GM18907 (cell line): ENCODE results near the gene AUH.

Source experiments
- ATAC-seq: cut with Tn5 transposase; IDR thresholded peaks from one replicate; pipeline ENCODE4 v1.9.1; 2021; ENCODE audit warnings: mild to moderate bottlenecking, moderate library complexity; ENCODE audit not compliant: unreplicated experiment

AUH gene

DNA sequence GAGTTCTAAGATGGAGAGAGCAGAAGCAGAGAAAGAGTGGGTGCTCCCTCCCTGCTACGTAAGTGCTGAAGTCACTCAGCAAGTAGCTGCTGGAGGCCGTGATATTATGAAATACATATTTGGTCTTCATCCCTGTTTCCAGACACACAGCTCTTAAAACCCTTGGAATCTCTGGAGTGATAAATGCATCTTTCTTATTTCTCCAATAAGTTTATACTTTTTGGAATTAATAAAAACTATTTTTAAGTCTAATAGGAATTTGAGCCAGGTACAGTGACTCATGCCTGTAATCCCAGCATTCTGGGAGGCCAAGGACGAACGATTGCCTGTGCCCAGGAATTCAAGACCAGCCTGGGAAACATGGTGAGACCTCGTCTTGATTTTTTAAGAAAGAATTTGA, 60.6 kb downstream of the AUH start:
- no peak for ATAC-seq

- ATAC-seq: no peak
Measured at GRCh38 chr9:91298311-91298710, 63.4 kb downstream of the AUH start.

DNA sequence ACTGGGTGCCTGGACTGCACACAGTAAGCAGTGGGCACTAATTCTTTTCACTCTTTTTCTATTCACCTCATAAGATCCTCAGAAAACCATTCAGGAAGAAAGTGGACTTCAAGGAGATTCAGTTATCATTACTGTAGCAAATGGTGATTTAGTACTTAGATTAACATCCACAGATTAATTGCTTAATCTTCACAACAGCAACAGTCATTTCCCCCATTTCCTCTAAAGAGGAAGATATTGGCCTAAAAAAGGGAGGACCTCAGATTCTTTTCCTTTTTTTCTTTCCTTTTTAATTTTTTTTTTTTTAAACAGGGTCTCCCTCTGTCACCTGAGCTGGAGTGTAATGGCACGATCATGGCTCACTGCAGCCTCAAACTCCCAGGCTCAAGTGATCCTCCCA, 64.4 kb downstream of the AUH start:
- no peak for ATAC-seq

DNA sequence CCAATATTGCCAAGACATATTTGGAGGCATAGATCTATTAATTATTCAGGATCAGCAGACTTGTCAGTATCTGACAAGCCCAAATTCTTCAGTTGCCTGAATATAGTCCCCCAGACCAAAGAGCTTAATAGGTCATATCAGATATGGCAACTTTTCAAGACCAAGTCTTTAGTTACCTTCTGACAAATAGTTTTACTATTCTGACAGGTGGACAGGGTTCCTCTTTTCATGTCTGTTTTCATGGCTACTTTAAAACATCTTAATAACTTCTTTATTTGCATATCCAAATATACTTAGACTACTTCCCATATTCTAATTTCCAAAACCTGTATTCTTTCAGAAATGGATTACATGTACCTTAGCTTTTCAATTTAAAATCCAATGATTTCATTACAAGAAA, 65.4 kb downstream of the AUH start:
- ATAC-seq: no peak

GRCh38 chr9:91295357-91295756, 66.4 kb downstream of the AUH start:
- ATAC-seq: no peak

- no peak for ATAC-seq
Measured at GRCh38 chr9:91291866-91292265, 69.9 kb downstream of the AUH start.

DNA sequence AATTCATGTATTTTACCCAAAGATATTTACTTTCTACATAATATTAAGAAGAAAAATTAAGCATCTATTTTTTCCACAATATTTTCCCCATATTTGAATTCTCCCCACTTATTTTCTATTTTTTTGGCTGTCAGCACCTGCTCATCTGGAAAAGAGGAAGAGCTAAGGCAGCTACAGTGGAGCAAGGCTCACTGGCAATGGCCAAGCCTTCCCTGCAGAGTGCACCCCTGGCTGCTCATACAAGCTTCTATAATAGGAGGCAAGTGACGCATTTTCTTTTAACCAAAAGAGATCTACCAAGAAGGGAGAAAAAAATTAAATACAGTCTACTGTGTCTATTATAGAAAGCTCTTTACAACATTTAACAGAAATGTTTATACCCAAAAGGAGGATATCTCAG, 72.5 kb downstream of the AUH start:
- ATAC-seq: no peak

DNA sequence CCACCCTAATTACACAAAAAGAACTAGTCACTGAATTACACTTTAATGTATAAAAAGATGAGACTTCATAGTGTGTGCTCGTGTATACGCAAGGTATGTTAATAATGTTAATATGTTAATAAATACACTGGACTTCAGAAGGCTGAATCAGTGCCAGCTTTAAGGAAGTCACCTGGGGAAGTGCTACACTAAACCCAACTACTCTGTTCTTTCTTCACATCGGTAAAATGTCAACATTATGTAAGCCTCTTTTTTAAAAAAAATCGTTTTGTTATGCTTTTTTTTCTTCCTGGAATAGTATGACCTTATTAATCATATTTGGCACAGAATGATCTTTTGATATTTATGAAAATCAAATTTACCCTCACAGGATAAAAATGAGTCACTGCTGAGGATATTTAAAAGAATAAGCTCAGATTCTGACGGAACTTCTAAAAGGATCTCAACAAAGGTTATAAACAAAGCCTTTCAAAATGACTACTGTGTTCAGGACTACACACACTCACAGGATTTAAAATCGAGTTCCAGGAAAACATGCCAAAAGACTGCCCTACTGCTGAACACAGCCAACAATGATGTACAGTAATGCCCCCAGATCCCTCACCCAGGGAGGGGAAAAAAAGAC, 75.9 kb downstream of the AUH start:
- ATAC-seq: no peak

DNA sequence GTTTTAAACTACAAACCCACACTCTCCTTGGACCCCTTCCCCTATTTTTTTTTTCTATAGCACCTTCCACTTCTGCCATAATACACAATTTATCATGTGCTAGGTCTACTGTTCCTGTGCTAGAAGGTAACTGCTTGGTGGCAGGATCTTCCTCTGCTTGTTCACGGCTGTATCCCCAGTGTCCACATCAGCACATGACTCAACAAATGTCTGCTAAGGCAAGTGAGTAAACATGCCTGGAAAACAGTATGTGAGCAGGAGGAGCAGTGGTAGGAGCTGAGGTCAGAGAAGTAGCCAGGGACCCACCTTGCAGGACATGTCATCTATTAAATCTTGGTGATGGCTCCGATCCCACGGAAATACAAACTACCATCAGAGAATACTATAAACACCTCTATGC, 79.4 kb downstream of the AUH start:
- ATAC-seq: no peak

- ATAC-seq: no peak
Measured at GRCh38 chr9:91279296-91280204, 82.2 kb downstream of the AUH start.

GRCh38 chr9:91276513-91276912, 85.2 kb downstream of the AUH start:
- ATAC-seq: no peak

DNA sequence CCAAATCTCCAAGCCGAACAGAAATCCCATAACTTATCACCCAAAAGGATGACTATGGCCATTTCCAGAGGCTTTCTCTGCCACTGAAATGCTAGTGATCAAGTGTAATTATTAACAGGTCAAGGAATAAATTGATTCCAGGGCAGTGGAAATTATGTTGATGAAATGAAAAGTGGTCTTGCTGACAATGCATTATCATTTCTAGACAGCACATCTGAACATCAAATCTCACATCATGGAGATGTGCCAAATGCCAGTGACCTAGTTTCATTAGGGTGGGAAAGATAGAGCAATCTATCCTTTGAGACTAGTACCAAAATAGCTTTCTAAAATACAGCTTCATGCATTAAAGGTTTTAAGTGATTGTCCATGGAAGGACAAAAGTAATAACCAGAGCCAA, 86.1 kb downstream of the AUH start:
- ATAC-seq: no peak

GRCh38 chr9:91274949-91275492, 86.7 kb downstream of the AUH start:
- ATAC-seq: no peak

- ATAC-seq: no peak
Measured at GRCh38 chr9:91273853-91274552, 87.7 kb downstream of the AUH start.

GRCh38 chr9:91271156-91271555, 90.6 kb downstream of the AUH start:
- ATAC-seq: no peak

- no peak for ATAC-seq
Measured at GRCh38 chr9:91269907-91270491, 91.7 kb downstream of the AUH start.

DNA sequence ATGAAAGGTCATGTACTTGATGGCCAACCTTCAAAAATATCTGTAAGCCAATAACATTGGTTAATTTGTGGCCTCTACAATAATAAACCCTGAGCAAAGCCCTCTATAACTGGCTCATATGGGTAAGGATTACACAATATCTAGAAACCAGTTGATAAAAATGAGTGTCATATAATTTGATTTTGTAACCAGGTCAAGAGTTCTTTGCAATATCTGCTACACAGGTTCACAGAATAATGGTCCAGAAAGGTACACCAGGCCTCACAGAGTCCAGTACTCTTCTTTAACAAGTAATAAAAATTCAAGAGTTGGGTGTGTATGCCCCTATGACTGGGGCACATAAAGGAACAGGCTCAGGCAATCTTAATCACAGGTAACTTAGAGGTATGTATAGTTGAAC, 95.3 kb downstream of the AUH start:
- ATAC-seq: no peak

- no peak for ATAC-seq
Measured at GRCh38 chr9:91265514-91265913, 96.2 kb downstream of the AUH start.

- ATAC-seq: no peak
Measured at GRCh38 chr9:91261417-91261816, 100.3 kb downstream of the AUH start.

- ATAC-seq: no peak
Measured at GRCh38 chr9:91259162-91259561, 102.6 kb downstream of the AUH start.

DNA sequence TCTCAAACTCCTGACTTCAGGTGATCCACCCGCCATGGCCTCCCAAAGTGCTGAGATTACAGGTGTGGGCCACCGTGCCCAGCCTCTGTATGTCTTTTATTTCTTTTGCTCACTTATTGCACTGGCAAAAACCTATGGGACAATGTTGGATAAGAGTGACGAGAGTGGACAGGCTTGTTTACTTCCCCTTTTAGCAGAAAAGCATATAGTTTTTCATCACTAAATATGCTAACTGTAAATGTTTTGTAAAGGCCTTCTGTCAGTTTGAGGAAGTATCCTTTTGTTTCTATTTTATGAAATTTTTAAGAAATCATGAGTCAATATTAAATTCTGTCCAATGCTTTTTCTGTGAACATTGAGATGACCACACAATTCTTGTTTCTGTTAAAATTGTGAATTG, 103.3 kb downstream of the AUH start:
- no peak for ATAC-seq
